Smooth muscle cell of the coronary artery (primary cell): ENCODE results near the gene MRAS. TPM values are rescaled to one million over a fixed set of nuclear protein-coding genes. Genes with fewer than 3 reads are reported as not detected.

Source experiments
- total RNA-seq: library from RNA; depleted of rRNA; stranded (reverse); fragments of >200 nt; gene quantifications from 2 replicates; pipeline ENCODE4 v1.2.3, GENCODE V29; 2014; ENCODE audit warnings: low replicate concordance

Gene MRAS
- total RNA-seq: 56.3 and 69.1 TPM in 2 replicates

GRCh38 chr3:138347960-138348753 lies at the start of gene MRAS:
Gene MRAS, plus strand, starts transcription at chr3:138348579. Its CDS starts 24,305 bp downstream, at chr3:138372884.

GRCh38 chr3:138329127-138329983 lies 19.0 kb upstream of the MRAS start, which contains the start of gene NME9:
Gene NME9, minus strand, starts transcription at chr3:138329851. Its CDS starts 516 bp downstream, at chr3:138329335.

GRCh38 chr3:138434276-138434874 lies 86.0 kb downstream of the MRAS start, which contains the start of gene ESYT3:
Gene ESYT3, plus strand, starts transcription at chr3:138434616. Its CDS starts 183 bp downstream, at chr3:138434799.

Other genes with a start within 250 kb of the MRAS start
- gene DZIP1L, start 233.0 kb upstream of the MRAS start, total RNA-seq: 20.0 and 22.0 TPM in 2 replicates
- not detected in 2 replicates for gene A4GNT, start 216.2 kb upstream of the MRAS start, total RNA-seq
- gene DBR1, start 173.7 kb upstream of the MRAS start, total RNA-seq: 12.6 and 12.9 TPM in 2 replicates
- gene ARMC8, start 161.3 kb upstream of the MRAS start, total RNA-seq: 34.0 and 45.3 TPM in 2 replicates
- gene NME9, start 18.7 kb upstream of the MRAS start, total RNA-seq: 0.23 TPM in 2 replicates
- 0.30 and 4.3 TPM in 2 replicates for gene ESYT3, start 86.0 kb downstream of the MRAS start, total RNA-seq
- 17.9 and 18.0 TPM in 2 replicates for gene CEP70, start 245.7 kb downstream of the MRAS start, total RNA-seq